HepG2 (cell line): ENCODE data around the gene KLHDC1. TPM values are rescaled to one million over a fixed set of nuclear protein-coding genes. Genes with fewer than 3 reads are reported as not detected.

Source experiments
- BCLAF1 ChIP-seq: fragments of 450-650 bp; IDR thresholded peaks from 2 replicates; pipeline ENCODE4 v1.6.1; 2017; ENCODE audit warnings: mild to moderate bottlenecking
- ELK4 ChIP-seq: sonication (generic); formaldehyde crosslinking; IDR thresholded peaks from 2 replicates; pipeline ENCODE4 v1.9.0; 2021; ENCODE audit warnings: missing genetic modification reagents, borderline replicate concordance
- FOXP1 ChIP-seq, 2 experiments: fragments of 450-650 bp in 1 of 2; IDR thresholded peaks; 2 replicates each; pipeline ENCODE4 v1.6.1; 2017 to 2018; ENCODE audit warnings: antibody characterized with exemption in 1 of 2
- HOXA9 ChIP-seq: sonication (generic); formaldehyde crosslinking; IDR thresholded peaks from 2 replicates; pipeline ENCODE4 v1.8.1; 2022; ENCODE audit warnings: missing genetic modification reagents, mild to moderate bottlenecking, moderate library complexity, borderline replicate concordance
- MBD4 ChIP-seq: IDR thresholded peaks from 2 replicates; pipeline ENCODE4 v1.6.1; 2012; ENCODE audit warnings: low read length, inconsistent platforms, borderline replicate concordance
- PHF21A ChIP-seq: sonication (generic); formaldehyde crosslinking; IDR thresholded peaks from 2 replicates; pipeline ENCODE4 v1.5.0; 2020; ENCODE audit warnings: mild to moderate bottlenecking, missing genetic modification reagents
- RFX3 ChIP-seq: IDR thresholded peaks from 2 replicates; pipeline ENCODE4 v1.6.1; 2016; ENCODE audit warnings: missing biosample characterization, missing genetic modification reagents
- THAP11 ChIP-seq: IDR thresholded peaks from 2 replicates; pipeline ENCODE4 v1.6.1; 2016; ENCODE audit warnings: missing biosample characterization, missing genetic modification reagents
- ZFX ChIP-seq: sonication (generic); formaldehyde crosslinking; IDR thresholded peaks from 2 replicates; pipeline ENCODE4 v1.4.0; 2020; ENCODE audit warnings: mild to moderate bottlenecking, low read depth, missing genetic modification reagents, moderate library complexity
- ZNF414 ChIP-seq: sonication (generic); formaldehyde crosslinking; IDR thresholded peaks from 2 replicates; pipeline ENCODE4 v1.5.0; 2020; ENCODE audit warnings: missing genetic modification reagents
- ZNF563 ChIP-seq: sonication (generic); formaldehyde crosslinking; IDR thresholded peaks from 2 replicates; pipeline ENCODE4 v1.8.0; 2022; ENCODE audit warnings: mild to moderate bottlenecking, moderate library complexity, missing genetic modification reagents
- ZNF569 ChIP-seq: sonication (generic); formaldehyde crosslinking; IDR thresholded peaks from 2 replicates; pipeline ENCODE4 v1.5.0; 2020; ENCODE audit warnings: mild to moderate bottlenecking, missing genetic modification reagents, moderate library complexity, borderline replicate concordance
- polyA plus RNA-seq, 8 experiments: library from polyadenylated mRNA; depleted of rRNA in 3 of 8; stranded (reverse) in 7 of 8; unstranded in 1 of 8; fragments of >200 nt; fragmentation: Illumina TruSeq in 4 of 8; extraction: Trizol in 4 of 8; gene quantifications; 2 replicates each; pipeline versions ENCODE4 v1.2.1 to v1.2.3, GENCODE V29; 2011 to 2016; ENCODE audit warnings: low read depth in 4 of 8, missing spikeins in 1 of 8, mixed read lengths in 1 of 8; ENCODE audit not compliant: insufficient read depth in 1 of 8
- total RNA-seq, 5 experiments: library from RNA; depleted of rRNA; stranded (reverse); fragments of >200 nt; fragmentation: Illumina TruSeq; extraction: Trizol; gene quantifications; 2 replicates each; pipeline ENCODE4 v1.2.3, GENCODE V29; 2016; ENCODE audit warnings: low read depth in 1 of 5
- TF ChIP-seq, protein P1 (sequence below): sonication (generic); formaldehyde crosslinking; IDR thresholded peaks from 2 replicates; pipeline ENCODE4 v1.4.0; 2020; ENCODE audit warnings: mild to moderate bottlenecking, missing genetic modification reagents, borderline replicate concordance
- TF ChIP-seq, protein P2 (sequence below): sonication (generic); formaldehyde crosslinking; IDR thresholded peaks from 2 replicates; pipeline ENCODE4 v1.5.1; 2020; ENCODE audit warnings: mild to moderate bottlenecking, moderate library complexity, missing genetic modification reagents
- TF ChIP-seq, protein P3 (sequence below): sonication (generic); formaldehyde crosslinking; IDR thresholded peaks from 2 replicates; pipeline ENCODE4 v1.8.0; 2022; ENCODE audit warnings: missing genetic modification reagents, mild to moderate bottlenecking, inconsistent platforms, borderline replicate concordance

Gene KLHDC1
- total and polyA plus RNA-seq, 2 of the 13 experiments (the other 11 are each of a cell fraction or from before 2014, with no cell fraction given): 0.11 TPM; not detected in 1

- TF ChIP-seq HOXA9 (CRISPR knock-in tag) (peak; percentile 61; the same call in 1 of the 2 replicates), ELK4 (no peak), RFX3 (CRISPR knock-in tag) (no peak; the same call in 1 of the 2 replicates), MBD4 (peak; percentile 47; the same call in 1 of the 2 replicates), THAP11 (CRISPR knock-in tag) (peak; percentile 71; the same call in 1 of the 2 replicates), PHF21A (no peak; the same call in 1 of the 2 replicates), ZNF414 (no peak), ZNF563 (CRISPR knock-in tag) (no peak), ZFX (peak; percentile 45; the same call in 1 of the 2 replicates), BCLAF1 (no peak), ZNF569 (CRISPR knock-in tag) (no peak), FOXP1 (IDR thresholded peaks at IDR 0.05) (no peak), FOXP1 (CRISPR knock-in tag; IDR thresholded peaks at IDR 0.05) (peak; percentile 86)
- TF ChIP-seq, protein P1, sequence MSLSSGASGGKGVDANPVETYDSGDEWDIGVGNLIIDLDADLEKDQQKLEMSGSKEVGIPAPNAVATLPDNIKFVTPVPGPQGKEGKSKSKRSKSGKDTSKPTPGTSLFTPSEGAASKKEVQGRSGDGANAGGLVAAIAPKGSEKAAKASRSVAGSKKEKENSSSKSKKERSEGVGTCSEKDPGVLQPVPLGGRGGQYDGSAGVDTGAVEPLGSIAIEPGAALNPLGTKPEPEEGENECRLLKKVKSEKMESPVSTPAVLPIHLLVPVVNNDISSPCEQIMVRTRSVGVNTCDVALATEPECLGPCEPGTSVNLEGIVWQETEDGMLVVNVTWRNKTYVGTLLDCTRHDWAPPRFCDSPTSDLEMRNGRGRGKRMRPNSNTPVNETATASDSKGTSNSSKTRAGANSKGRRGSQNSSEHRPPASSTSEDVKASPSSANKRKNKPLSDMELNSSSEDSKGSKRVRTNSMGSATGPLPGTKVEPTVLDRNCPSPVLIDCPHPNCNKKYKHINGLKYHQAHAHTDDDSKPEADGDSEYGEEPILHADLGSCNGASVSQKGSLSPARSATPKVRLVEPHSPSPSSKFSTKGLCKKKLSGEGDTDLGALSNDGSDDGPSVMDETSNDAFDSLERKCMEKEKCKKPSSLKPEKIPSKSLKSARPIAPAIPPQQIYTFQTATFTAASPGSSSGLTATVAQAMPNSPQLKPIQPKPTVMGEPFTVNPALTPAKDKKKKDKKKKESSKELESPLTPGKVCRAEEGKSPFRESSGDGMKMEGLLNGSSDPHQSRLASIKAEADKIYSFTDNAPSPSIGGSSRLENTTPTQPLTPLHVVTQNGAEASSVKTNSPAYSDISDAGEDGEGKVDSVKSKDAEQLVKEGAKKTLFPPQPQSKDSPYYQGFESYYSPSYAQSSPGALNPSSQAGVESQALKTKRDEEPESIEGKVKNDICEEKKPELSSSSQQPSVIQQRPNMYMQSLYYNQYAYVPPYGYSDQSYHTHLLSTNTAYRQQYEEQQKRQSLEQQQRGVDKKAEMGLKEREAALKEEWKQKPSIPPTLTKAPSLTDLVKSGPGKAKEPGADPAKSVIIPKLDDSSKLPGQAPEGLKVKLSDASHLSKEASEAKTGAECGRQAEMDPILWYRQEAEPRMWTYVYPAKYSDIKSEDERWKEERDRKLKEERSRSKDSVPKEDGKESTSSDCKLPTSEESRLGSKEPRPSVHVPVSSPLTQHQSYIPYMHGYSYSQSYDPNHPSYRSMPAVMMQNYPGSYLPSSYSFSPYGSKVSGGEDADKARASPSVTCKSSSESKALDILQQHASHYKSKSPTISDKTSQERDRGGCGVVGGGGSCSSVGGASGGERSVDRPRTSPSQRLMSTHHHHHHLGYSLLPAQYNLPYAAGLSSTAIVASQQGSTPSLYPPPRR: peak; percentile 93
- TF ChIP-seq, protein P2, sequence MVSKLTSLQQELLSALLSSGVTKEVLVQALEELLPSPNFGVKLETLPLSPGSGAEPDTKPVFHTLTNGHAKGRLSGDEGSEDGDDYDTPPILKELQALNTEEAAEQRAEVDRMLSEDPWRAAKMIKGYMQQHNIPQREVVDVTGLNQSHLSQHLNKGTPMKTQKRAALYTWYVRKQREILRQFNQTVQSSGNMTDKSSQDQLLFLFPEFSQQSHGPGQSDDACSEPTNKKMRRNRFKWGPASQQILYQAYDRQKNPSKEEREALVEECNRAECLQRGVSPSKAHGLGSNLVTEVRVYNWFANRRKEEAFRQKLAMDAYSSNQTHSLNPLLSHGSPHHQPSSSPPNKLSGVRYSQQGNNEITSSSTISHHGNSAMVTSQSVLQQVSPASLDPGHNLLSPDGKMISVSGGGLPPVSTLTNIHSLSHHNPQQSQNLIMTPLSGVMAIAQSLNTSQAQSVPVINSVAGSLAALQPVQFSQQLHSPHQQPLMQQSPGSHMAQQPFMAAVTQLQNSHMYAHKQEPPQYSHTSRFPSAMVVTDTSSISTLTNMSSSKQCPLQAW (CRISPR knock-in tag): peak; percentile 91
- TF ChIP-seq, protein P3, sequence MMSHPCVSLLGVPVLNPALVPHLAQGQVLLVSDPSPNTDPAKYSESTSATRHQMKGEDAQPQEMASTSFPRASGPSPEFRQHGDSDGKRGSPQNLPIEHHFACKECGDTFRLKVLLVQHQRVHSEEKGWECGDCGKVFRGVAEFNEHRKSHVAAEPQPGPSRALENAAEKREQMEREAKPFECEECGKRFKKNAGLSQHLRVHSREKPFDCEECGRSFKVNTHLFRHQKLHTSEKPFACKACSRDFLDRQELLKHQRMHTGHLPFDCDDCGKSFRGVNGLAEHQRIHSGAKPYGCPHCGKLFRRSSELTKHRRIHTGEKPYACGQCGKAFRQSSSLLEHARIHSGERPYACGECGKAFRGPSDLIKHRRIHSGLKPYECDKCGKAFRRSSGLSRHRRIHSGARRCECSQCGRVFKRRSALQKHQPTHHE (CRISPR knock-in tag): peak; percentile 29; the same call in 1 of the 2 replicates
Measured at GRCh38 chr14:49770212-49770817, 77.4 kb downstream of the KLHDC1 start (continued).
